GM23338 (cell line): ENCODE results near the gene LRSAM1.

ENCODE experiments used
- TF ChIP-seq, protein P1 (sequence below), 2 experiments: fragments of 200-600 bp in 1 of 2; sonication (generic) in 1 of 2; conservative IDR thresholded peaks; 2 replicates each; pipeline versions ENCODE4 v1.5.1 to v1.6.1; 2016 to 2017; ENCODE audit warnings: antibody characterized with exemption in 2 of 2, low read depth in 2 of 2, mild to moderate bottlenecking in 2 of 2, moderate library complexity in 1 of 2
- TF ChIP-seq, protein P2 (sequence below): IDR thresholded peaks from one replicate; pipeline ENCODE4 v1.6.1; 2018; ENCODE audit warnings: antibody characterized with exemption; ENCODE audit not compliant: unreplicated experiment

DNA sequence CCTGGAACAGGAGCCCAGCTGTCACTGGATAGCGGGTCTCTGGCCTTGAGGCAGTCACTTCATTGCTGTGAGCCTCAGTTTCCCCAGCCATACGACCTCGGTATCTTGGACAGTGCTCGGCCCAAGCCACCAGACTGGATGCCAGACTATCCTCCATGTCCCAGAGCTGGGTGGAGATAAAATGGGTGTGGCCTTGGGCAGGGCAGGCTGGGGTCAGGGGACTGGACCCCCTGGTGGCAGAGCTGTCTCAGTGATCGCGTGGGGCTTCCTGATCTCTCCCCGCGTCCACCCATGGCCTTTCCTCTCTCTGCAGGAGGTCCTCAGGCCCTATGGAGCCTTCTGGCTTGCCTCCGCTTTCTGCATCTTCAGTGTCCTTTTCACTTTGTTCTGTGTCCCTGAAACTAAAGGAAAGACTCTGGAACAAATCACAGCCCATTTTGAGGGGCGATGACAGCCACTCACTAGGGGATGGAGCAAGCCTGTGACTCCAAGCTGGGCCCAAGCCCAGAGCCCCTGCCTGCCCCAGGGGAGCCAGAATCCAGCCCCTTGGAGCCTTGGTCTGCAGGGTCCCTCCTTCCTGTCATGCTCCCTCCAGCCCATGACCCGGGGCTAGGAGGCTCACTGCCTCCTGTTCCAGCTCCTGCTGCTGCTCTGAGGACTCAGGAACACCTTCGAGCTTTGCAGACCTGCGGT is 44.4 kb upstream of the LRSAM1 start:
- TF ChIP-seq, protein P1, sequence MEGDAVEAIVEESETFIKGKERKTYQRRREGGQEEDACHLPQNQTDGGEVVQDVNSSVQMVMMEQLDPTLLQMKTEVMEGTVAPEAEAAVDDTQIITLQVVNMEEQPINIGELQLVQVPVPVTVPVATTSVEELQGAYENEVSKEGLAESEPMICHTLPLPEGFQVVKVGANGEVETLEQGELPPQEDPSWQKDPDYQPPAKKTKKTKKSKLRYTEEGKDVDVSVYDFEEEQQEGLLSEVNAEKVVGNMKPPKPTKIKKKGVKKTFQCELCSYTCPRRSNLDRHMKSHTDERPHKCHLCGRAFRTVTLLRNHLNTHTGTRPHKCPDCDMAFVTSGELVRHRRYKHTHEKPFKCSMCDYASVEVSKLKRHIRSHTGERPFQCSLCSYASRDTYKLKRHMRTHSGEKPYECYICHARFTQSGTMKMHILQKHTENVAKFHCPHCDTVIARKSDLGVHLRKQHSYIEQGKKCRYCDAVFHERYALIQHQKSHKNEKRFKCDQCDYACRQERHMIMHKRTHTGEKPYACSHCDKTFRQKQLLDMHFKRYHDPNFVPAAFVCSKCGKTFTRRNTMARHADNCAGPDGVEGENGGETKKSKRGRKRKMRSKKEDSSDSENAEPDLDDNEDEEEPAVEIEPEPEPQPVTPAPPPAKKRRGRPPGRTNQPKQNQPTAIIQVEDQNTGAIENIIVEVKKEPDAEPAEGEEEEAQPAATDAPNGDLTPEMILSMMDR (conservative IDR thresholded peaks at IDR 0.05; ENCODE audit: low read depth in 2 of 2) = no peak
- TF ChIP-seq, protein P2, sequence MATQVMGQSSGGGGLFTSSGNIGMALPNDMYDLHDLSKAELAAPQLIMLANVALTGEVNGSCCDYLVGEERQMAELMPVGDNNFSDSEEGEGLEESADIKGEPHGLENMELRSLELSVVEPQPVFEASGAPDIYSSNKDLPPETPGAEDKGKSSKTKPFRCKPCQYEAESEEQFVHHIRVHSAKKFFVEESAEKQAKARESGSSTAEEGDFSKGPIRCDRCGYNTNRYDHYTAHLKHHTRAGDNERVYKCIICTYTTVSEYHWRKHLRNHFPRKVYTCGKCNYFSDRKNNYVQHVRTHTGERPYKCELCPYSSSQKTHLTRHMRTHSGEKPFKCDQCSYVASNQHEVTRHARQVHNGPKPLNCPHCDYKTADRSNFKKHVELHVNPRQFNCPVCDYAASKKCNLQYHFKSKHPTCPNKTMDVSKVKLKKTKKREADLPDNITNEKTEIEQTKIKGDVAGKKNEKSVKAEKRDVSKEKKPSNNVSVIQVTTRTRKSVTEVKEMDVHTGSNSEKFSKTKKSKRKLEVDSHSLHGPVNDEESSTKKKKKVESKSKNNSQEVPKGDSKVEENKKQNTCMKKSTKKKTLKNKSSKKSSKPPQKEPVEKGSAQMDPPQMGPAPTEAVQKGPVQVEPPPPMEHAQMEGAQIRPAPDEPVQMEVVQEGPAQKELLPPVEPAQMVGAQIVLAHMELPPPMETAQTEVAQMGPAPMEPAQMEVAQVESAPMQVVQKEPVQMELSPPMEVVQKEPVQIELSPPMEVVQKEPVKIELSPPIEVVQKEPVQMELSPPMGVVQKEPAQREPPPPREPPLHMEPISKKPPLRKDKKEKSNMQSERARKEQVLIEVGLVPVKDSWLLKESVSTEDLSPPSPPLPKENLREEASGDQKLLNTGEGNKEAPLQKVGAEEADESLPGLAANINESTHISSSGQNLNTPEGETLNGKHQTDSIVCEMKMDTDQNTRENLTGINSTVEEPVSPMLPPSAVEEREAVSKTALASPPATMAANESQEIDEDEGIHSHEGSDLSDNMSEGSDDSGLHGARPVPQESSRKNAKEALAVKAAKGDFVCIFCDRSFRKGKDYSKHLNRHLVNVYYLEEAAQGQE = no peak
